ENCODE results near the gene LHX2. TPM values are rescaled to one million over a fixed set of nuclear protein-coding genes. Genes with fewer than 3 reads are reported as not detected.
A peak's percentile ranks its signal among the peaks of the same experiment; 100 is the strongest.
"Not testable (repeated sequence)": the region's sequence is repeated elsewhere in the genome, so short reads cannot be mapped to it uniquely, and the experiment has no call there.

Gene LHX2
- polyA plus RNA-seq, 6 donors from 2014 or later: 0.27 TPM; not detected in 5

DNA sequence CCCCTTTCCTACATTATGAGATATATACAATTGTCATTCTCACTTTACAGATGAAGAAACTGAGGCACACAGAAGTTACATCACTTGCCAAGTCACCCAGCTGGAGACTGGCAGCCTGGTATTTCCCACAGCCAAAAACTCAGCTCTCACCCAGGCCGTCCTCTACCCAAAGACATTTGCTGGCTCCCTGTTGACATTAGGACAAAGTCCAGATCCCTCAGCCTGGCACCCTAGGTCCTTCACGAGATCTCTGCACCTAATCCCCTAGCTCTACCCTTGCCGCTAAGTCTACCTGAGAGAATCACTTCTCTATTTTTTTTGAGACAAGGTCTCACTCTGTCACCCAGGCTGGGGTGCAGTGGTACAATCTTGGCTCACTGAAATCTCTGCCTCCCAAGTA lies 26.8 kb upstream of the LHX2 start:
- DNase-seq (no peak), ATAC-seq (ENCODE audit: low read depth in 2 of 2) (no peak)
- H3K9me3 Mint-ChIP-seq: peaks cover 0 to 7% (median 2%) of the 10 kb centered on the region in 7 donors
- H3K27ac Mint-ChIP-seq: no peak overlapping the region
- no peaks in the 10 kb centered on the region for H3K4me1 Mint-ChIP-seq
- H3K27me3 Mint-ChIP-seq: peaks cover 40 to 80% (median 75%) of the 10 kb centered on the region in 3 donors
- H3K36me3 Mint-ChIP-seq: peaks cover under 1 to 7% of the 10 kb centered on the region in 2 donors
- H3K4me3 Mint-ChIP-seq: no peak overlapping the region

DNA sequence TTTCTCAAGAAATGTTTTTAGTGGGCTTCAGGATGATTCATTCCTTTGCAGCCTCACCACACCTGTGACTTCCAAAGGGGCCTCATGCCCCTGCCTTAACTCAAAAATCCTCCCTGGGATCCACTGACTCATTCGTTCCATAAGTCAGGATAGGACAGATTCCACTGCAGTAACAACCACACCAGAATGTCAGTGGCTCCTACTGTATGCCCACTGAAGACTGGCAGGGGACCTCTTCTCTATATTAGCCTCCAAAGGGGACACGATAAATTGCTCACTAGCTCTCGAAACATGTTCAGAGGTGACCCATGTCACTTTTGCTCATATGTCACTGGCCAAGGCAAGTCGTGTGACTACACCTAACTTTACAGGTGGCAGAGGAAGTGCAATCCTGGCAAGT lies 25.7 kb upstream of the LHX2 start:
- H3K9me3 Mint-ChIP-seq: no peaks in the 10 kb centered on the region
- H3K4me1 Mint-ChIP-seq: no peaks in the 10 kb centered on the region
- DNase-seq: no peak
- H3K4me3 Mint-ChIP-seq: no peak overlapping the region
- H3K36me3 Mint-ChIP-seq: peaks cover 0 to 7% of the 10 kb centered on the region in 2 donors
- no peak for ATAC-seq (ENCODE audit: low read depth in 2 of 2)
- peaks cover 41 to 79% (median 69%) of the 10 kb centered on the region in 3 donors for H3K27me3 Mint-ChIP-seq
- H3K27ac Mint-ChIP-seq: no peak overlapping the region

DNA sequence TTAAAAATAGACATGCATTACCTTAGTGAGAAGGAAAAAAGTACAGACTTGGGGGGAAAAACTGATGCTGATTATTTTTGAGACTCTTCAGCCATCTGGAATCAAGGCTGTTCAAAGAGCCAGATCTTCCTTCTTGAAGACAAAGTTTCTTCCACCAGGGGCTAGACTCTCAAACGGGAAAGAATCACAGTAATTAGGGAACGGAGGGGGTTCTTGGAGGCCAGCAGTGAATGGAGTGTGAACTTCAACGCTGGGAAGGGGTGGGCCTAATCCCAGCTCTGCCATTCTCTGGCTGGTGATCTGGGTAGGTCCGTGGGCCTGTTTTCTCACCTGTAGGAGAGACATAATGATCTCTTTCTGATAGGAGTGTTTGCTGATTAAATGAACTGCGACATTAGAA lies 21.1 kb upstream of the LHX2 start:
- Mint-ChIP-seq H3K27ac (no peak overlapping the region), H3K36me3 (no peaks in the 10 kb centered on the region), H3K4me1 (peaks cover 0 to 5% (median 0%) of the 10 kb centered on the region in 3 donors), H3K9me3 (no peaks in the 10 kb centered on the region), H3K27me3 (peaks cover 43 to 74% (median 55%) of the 10 kb centered on the region in 3 donors), H3K4me3 (no peak overlapping the region)
- DNase-seq (no peak), ATAC-seq (ENCODE audit: low read depth in 2 of 2) (no peak)

DNA sequence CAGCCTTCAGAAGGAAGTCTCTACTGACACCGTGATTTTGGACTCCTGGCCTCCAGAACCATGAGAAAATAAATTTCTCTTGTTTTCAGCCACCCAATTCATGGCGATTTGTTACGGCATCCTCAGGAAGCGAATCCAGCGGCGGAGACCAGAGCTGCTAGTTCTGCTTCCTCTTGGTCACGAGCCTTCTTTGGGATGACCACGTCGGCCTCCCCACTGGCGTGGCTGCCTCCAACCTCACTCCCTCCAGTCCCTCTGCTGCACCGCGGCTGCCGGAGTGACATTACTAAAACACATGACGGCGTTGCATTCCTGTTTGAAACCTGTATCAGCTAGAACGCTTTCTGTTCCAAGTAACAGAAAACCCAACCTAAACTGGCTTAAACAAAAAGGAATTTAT lies 18.9 kb upstream of the LHX2 start:
- Mint-ChIP-seq H3K27me3 (peaks cover 37 to 73% (median 52%) of the 10 kb centered on the region in 3 donors), H3K4me1 (peaks cover 12 to 22% (median 21%) of the 10 kb centered on the region in 3 donors)
- not testable (repeated sequence) for H3K27ac Mint-ChIP-seq; DNase-seq; H3K9me3 Mint-ChIP-seq; H3K4me3 Mint-ChIP-seq; H3K36me3 Mint-ChIP-seq; ATAC-seq (ENCODE audit: low read depth in 2 of 2)

DNA sequence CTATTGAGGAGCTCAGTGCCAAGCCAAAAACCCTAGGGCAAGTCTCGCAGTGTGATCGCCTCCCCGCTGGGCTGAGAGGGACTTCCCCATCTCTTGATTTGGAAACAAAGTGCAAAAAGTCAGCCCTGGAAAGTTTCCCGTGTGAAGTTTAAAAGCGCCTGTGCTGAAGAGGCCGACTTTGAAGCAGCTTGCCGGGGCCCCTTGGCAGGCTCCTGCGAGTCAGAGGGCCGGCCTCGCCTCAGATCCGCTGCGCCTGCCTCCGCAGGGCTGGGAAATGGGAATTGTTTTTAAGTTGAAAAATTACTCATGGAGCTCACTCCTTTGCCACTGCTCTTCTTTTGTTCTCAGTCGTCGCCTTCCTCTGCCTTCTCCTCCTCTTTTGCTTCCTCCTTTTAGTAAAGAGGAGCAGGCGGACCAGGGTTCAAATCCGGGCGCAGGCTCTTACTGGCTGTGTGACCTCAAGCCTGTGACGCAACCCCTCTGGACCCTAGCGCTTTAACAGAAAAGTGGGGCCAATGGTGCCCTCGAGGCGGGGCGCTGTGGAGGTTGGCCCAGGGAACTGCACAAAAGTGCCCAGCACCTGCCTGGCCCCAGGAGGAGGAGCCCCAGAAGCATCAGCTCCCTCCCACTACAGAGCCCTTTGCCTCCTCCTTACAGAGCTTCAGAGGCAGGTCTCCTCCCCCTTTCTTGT lies 14.7 kb upstream of the LHX2 start:
- DNase-seq (no peak), ATAC-seq (ENCODE audit: low read depth in 2 of 2) (peak; percentile 33 to 44)
- peak overlapping the region; percentile 79 to 98 (median 90) for H3K4me3 Mint-ChIP-seq
- peaks cover 0 to 5% (median 0%) of the 10 kb centered on the region in 7 donors for H3K9me3 Mint-ChIP-seq
- peaks cover 0 to 17% of the 10 kb centered on the region in 2 donors for H3K36me3 Mint-ChIP-seq
- H3K4me1 Mint-ChIP-seq: peaks cover 30 to 47% (median 45%) of the 10 kb centered on the region in 3 donors
- H3K27me3 Mint-ChIP-seq: peaks cover 42 to 78% (median 77%) of the 10 kb centered on the region in 3 donors
- H3K27ac Mint-ChIP-seq: peak overlapping the region in 2 of 6 donors; percentile 53 to 91

DNA sequence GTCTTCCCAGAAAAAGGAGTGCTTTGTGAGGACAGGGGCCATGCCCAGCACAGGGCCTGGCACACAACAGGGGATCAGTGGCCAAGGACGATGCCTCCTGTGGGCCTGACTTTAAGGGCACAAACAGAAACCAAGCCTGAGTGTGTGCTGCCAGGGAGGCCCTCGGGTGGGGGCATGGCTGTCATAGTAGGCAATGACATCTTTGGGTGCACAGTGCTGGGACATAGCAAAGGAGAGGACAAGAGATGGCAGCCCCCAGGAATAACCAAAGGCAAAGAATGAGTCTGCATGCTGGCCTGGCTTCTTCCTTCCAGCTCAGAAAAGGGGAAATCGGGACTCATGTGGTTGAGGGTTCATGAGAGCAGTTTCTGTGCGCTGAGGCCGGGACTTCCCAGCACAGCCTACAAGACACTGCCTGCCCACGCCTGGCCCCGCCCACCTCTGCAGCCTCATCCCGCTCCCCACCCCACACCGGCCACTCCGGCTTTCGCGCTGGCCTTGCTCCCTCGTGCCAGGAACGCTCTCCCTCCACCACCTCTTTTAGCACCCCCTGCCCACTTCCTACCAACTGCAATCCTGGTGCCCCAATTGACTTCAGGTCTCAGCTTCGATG lies 13.8 kb upstream of the LHX2 start:
- H3K27me3 Mint-ChIP-seq: peaks cover 51 to 87% (median 86%) of the 10 kb centered on the region in 3 donors
- DNase-seq: no peak

DNA sequence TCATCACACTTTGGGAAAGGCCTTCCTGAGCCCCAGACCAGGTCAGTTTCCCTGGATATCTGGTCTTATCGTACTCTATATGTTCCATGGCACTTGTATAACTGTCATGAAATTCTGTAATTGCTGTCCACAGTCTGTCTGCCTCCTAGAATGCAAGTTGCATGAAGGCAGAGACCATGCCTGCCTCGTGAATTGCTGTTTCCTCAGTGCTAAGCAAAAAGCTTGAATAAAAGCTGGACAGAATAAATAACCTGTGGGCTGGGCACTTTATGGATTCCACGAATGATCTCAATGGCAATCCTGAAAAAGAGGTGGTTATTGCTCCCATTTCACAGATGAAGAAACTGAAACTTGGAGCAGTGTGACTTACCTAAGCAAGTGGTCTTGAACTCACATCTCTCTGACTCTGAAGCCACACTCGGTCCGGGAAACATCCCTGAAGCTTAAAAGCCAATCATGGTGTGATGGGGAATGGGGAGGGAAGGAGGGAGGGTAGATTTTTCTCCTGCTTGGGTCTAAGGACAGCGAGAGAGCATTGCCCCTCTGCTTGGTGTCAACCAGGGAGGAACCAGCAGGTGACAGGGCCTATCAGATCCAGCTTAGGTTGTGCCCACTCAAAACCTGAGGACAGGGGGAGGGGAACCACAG lies 13.2 kb upstream of the LHX2 start:
- Mint-ChIP-seq H3K9me3 (peaks cover 0 to 5% (median 0%) of the 10 kb centered on the region in 7 donors), H3K36me3 (peaks cover 0 to 17% of the 10 kb centered on the region in 2 donors), H3K27ac (peak overlapping the region in 2 of 6 donors; percentile 74 to 79), H3K4me1 (peaks cover 30 to 47% (median 45%) of the 10 kb centered on the region in 3 donors), H3K4me3 (peak overlapping the region; percentile 83 to 98 (median 94)), H3K27me3 (peaks cover 55 to 93% (median 90%) of the 10 kb centered on the region in 3 donors)
- DNase-seq (no peak), ATAC-seq (ENCODE audit: low read depth in 2 of 2) (no peak)

More for the DNA sequence above, 13.8 kb upstream of the LHX2 start:
- Mint-ChIP-seq H3K9me3 (peaks cover 0 to 5% (median 0%) of the 10 kb centered on the region in 7 donors), H3K36me3 (peaks cover 0 to 17% of the 10 kb centered on the region in 2 donors), H3K4me1 (peaks cover 30 to 47% (median 45%) of the 10 kb centered on the region in 3 donors), H3K27ac (peak overlapping the region in 5 of 6 donors; percentile 6 to 91 (median 72)), H3K4me3 (peak overlapping the region; percentile 83 to 98 (median 92))
- ATAC-seq (ENCODE audit: low read depth in 2 of 2): peak; percentile 76 to 77

DNA sequence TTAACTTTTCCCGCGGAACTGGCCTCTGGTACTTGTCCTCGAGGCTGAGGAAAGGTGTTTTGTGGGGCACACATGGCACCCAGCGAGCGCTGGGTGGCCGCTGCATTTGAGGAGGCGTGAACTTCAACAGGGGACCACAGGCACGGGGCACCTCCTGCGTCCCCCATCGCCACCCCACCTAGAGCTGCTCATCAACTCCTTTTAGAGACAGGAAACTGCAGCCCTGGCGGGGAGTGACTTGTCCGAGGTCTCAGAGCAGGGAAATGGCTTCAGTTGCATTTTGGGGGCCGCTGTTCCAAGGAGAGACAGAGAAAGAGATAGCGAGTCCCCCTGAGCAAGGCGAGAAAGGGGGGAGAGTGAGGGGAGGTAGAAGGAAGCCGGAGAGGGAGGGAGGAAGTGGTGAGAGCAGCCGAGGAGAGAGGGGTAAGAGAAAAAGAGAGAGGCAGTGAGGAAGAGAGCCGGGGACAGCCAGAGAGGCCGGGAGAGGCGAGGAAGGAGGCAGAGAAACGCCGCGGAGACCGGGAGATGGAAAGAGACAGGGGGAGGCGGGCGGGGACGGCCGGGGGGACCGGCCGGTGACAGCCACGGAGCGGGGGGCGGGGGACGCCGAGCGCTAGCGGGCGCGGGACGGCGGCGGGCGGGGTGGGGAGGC lies 12.5 kb upstream of the LHX2 start:
- Mint-ChIP-seq H3K27me3 (peaks cover 58 to 93% (median 90%) of the 10 kb centered on the region in 3 donors), H3K4me3 (peak overlapping the region; percentile 83 to 98 (median 94)), H3K27ac (peak overlapping the region in 5 of 6 donors; percentile 65 to 96 (median 82)), H3K36me3 (peaks cover 0 to 17% of the 10 kb centered on the region in 2 donors), H3K9me3 (peaks cover 0 to 11% (median 0%) of the 10 kb centered on the region in 7 donors), H3K4me1 (peaks cover 30 to 47% (median 45%) of the 10 kb centered on the region in 3 donors)
- DNase-seq (no peak), ATAC-seq (ENCODE audit: low read depth in 2 of 2) (peak; percentile 15 to 24)

DNA sequence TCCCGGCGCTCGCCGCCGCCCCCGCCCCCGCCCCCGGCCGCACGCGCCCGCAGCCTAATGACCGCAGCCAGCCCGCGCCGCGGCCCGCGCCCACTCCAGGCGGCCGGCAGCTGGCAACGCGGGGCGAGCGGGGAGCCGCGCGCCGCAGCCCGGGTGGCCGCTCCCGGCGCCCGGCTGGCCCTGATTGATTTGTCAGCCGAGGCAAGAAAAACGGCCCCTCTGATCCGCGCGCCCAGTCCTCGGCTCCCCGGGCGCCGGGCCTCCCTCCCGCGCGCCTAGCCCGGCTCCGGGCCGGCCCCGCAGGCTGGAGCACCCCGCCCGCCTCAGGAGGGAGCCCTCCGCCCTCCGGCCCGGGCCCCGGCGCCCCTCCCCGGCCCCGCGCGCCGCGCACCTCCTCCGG lies 11.9 kb upstream of the LHX2 start:
- Mint-ChIP-seq H3K4me3 (peak overlapping the region in 2 of 8 donors; percentile 83 to 91), H3K36me3 (peaks cover 0 to 17% of the 10 kb centered on the region in 2 donors), H3K4me1 (peaks cover 30 to 47% (median 44%) of the 10 kb centered on the region in 3 donors), H3K27ac (peak overlapping the region in 1 of 6 donors; percentile 74), H3K9me3 (peaks cover 0 to 12% (median 0%) of the 10 kb centered on the region in 7 donors), H3K27me3 (peaks cover 60 to 93% (median 90%) of the 10 kb centered on the region in 3 donors)
- DNase-seq (no peak), ATAC-seq (ENCODE audit: low read depth in 2 of 2) (no peak)

DNA sequence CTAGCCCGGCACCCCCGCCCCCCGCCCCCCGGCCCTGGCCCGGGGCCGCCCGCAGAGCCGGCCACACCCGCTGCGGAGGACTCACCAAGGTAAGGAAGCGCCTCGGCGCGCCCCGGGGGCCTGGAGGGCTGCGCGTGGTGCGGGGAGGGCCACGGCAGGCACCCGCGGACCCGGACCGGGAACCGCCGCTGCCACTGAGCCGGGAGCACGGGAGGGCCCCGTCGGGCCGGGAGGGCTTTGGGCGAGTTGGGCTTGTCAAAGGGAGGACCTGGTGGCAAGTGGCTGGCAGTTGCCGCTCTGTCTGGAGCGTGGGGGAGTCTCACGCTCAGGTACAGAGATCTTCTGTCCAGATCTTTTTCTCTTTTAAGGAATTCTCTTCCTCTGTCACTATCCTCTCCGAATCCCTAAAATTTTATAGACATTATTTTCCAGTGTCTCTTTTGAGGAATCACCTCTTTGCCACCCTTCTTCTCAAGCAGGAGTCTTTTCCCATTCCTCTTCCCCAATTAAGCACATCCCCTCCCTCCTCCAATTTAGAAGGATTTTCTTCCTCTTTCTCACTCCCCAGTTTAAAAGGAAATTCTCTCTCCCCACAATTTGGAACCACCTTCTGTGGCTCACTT lies 11.3 kb upstream of the LHX2 start:
- H3K4me1 Mint-ChIP-seq: peaks cover 30 to 47% (median 40%) of the 10 kb centered on the region in 3 donors
- peaks cover 61 to 93% (median 90%) of the 10 kb centered on the region in 3 donors for H3K27me3 Mint-ChIP-seq
- H3K9me3 Mint-ChIP-seq: peaks cover 0 to 12% (median 0%) of the 10 kb centered on the region in 7 donors
- peak overlapping the region in 1 of 6 donors; percentile 76 for H3K27ac Mint-ChIP-seq
- no peak for DNase-seq
- H3K4me3 Mint-ChIP-seq: peak overlapping the region; percentile 57 to 91 (median 81)
- ATAC-seq (ENCODE audit: low read depth in 2 of 2): no peak
- H3K36me3 Mint-ChIP-seq: peaks cover 0 to 17% of the 10 kb centered on the region in 2 donors

DNA sequence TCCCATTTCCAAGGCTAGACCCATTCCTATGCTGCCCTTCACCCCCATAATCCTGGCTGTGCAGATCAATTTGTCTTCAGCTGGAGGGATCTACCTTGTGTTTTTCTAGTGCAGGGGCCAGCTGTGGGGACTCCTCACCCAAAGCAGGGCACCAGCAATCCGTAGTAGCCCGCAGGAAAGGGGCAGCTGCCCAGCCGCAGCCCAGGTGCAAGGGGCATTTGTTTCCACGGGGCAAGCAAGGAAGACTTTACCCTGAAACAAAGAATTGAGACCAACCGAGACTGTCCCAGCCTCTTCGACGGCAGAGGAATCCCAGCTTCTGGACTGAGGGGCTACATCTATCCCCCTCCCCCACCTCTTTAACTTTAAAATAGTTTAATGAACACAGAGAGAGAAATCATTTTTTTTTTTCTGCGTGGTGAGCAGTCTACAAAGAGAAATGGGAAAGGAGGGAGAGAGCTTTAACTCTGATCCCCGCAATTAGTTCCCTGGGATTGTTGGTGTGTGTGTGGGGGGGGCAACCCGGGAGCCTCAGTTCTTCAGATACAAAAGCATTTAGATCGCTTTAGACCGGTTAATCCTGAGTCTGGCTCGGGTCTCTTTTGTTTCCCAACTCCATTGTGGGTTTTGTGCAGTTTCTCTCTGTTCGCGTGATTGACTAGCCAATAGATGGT lies 10.6 kb upstream of the LHX2 start:
- no peak for DNase-seq
- Mint-ChIP-seq H3K9me3 (peaks cover 0 to 12% (median 0%) of the 10 kb centered on the region in 7 donors), H3K27me3 (peaks cover 62 to 93% (median 90%) of the 10 kb centered on the region in 3 donors), H3K27ac (peak overlapping the region in 1 of 6 donors; percentile 1), H3K36me3 (peaks cover 0 to 17% of the 10 kb centered on the region in 2 donors), H3K4me3 (peak overlapping the region; percentile 57 to 91 (median 81)), H3K4me1 (peaks cover 30 to 43% (median 40%) of the 10 kb centered on the region in 3 donors)
- no peak for ATAC-seq (ENCODE audit: low read depth in 2 of 2)

DNA sequence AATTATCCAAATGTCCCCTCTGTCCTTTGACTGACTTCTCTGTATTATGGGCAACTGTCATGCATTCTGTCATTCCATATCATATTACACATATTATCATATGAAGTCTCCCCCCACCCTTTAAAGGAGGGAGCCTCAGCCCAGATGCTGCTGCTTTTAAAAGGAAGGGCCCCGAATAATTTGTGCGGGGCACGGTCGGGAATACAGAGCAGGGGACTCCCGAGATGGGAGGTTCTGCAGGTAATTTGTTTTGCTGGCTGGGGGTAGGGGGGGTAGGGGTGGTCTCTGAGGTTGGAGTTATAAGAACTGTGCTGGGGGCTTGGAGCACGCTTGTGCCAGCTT lies 10.1 kb upstream of the LHX2 start:
- Mint-ChIP-seq H3K4me3 (peak overlapping the region in 6 of 8 donors; percentile 2 to 88 (median 68)), H3K36me3 (peaks cover 0 to 17% of the 10 kb centered on the region in 2 donors), H3K4me1 (peaks cover 32 to 41% (median 39%) of the 10 kb centered on the region in 3 donors), H3K27me3 (peaks cover 62 to 93% (median 91%) of the 10 kb centered on the region in 3 donors), H3K27ac (peak overlapping the region in 1 of 6 donors; percentile 1), H3K9me3 (peaks cover 0 to 12% (median 0%) of the 10 kb centered on the region in 7 donors)
- ATAC-seq (ENCODE audit: low read depth in 2 of 2) (no peak), DNase-seq (no peak)
